ENCODE data around the gene ALB.

ALB gene

GRCh38 chr4:73448448-73449203 is 44.5 kb downstream of the ALB start:
- H3K9ac ChIP-seq (ENCODE audit: low read length): no peak overlapping the region
- H3K4me1 ChIP-seq (ENCODE audit: control insufficient read depth, insufficient read depth, low read length): no peaks in the 10 kb centered on the region
- no peak overlapping the region for H3K4me3 ChIP-seq (ENCODE audit: low read length)
- no peaks in the 10 kb centered on the region for H3K27me3 ChIP-seq (ENCODE audit: control insufficient read depth, insufficient read depth, low read length)
- no peaks in the 10 kb centered on the region for H3K36me3 ChIP-seq (ENCODE audit: control insufficient read depth, insufficient read depth, low read length)
- H3K27ac ChIP-seq (ENCODE audit: low read depth, low read length): no peak overlapping the region

- no peaks in the 10 kb centered on the region for H3K4me1 ChIP-seq (ENCODE audit: control insufficient read depth, insufficient read depth, low read length)
- H3K36me3 ChIP-seq (ENCODE audit: control insufficient read depth, insufficient read depth, low read length): no peaks in the 10 kb centered on the region
- H3K9ac ChIP-seq (ENCODE audit: low read length): no peak overlapping the region
- no peak overlapping the region for H3K4me3 ChIP-seq (ENCODE audit: low read length)
- no peaks in the 10 kb centered on the region for H3K27me3 ChIP-seq (ENCODE audit: control insufficient read depth, insufficient read depth, low read length)
- no peak overlapping the region for H3K27ac ChIP-seq (ENCODE audit: low read depth, low read length)
Measured at GRCh38 chr4:73450398-73451004, 46.4 kb downstream of the ALB start.

- Histone ChIP-seq H3K27me3 (ENCODE audit: control insufficient read depth, insufficient read depth, low read length) (no peaks in the 10 kb centered on the region), H3K27ac (ENCODE audit: low read depth, low read length) (no peak overlapping the region), H3K36me3 (ENCODE audit: control insufficient read depth, insufficient read depth, low read length) (no peaks in the 10 kb centered on the region), H3K4me3 (ENCODE audit: low read length) (no peak overlapping the region), H3K4me1 (ENCODE audit: control insufficient read depth, insufficient read depth, low read length) (no peaks in the 10 kb centered on the region), H3K9ac (ENCODE audit: low read length) (no peak overlapping the region)
Measured at GRCh38 chr4:73451404-73451803, 47.3 kb downstream of the ALB start.

GRCh38 chr4:73451981-73452747 is 48.1 kb downstream of the ALB start:
- Histone ChIP-seq H3K4me1 (ENCODE audit: control insufficient read depth, insufficient read depth, low read length) (no peaks in the 10 kb centered on the region), H3K9ac (ENCODE audit: low read length) (no peak overlapping the region), H3K4me3 (ENCODE audit: low read length) (no peak overlapping the region), H3K36me3 (ENCODE audit: control insufficient read depth, insufficient read depth, low read length) (no peaks in the 10 kb centered on the region), H3K27ac (ENCODE audit: low read depth, low read length) (no peak overlapping the region), H3K27me3 (ENCODE audit: control insufficient read depth, insufficient read depth, low read length) (no peaks in the 10 kb centered on the region)

- Histone ChIP-seq H3K4me3 (ENCODE audit: low read length) (no peak overlapping the region), H3K9ac (ENCODE audit: low read length) (no peak overlapping the region), H3K4me1 (ENCODE audit: control insufficient read depth, insufficient read depth, low read length) (no peaks in the 10 kb centered on the region), H3K27me3 (ENCODE audit: control insufficient read depth, insufficient read depth, low read length) (no peaks in the 10 kb centered on the region), H3K36me3 (ENCODE audit: control insufficient read depth, insufficient read depth, low read length) (no peaks in the 10 kb centered on the region), H3K27ac (ENCODE audit: low read depth, low read length) (no peak overlapping the region)
Measured at GRCh38 chr4:73452953-73453700, 49.0 kb downstream of the ALB start.

DNA sequence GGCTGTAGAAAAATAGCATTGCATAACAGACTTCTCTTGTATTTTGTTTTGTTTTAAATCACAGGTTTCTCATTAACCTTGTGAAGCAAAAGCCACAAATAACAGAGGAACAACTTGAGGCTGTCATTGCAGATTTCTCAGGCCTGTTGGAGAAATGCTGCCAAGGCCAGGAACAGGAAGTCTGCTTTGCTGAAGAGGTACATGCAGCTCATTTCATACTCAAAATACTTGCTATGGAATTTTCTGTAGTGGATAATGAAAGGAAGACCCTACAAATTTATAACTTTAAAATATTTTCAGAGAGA is 49.6 kb downstream of the ALB start:
- Histone ChIP-seq H3K27me3 (ENCODE audit: control insufficient read depth, insufficient read depth, low read length) (no peaks in the 10 kb centered on the region), H3K27ac (ENCODE audit: low read depth, low read length) (no peak overlapping the region), H3K4me3 (ENCODE audit: low read length) (no peak overlapping the region), H3K9ac (ENCODE audit: low read length) (no peak overlapping the region), H3K4me1 (ENCODE audit: control insufficient read depth, insufficient read depth, low read length) (no peaks in the 10 kb centered on the region), H3K36me3 (ENCODE audit: control insufficient read depth, insufficient read depth, low read length) (no peaks in the 10 kb centered on the region)

DNA sequence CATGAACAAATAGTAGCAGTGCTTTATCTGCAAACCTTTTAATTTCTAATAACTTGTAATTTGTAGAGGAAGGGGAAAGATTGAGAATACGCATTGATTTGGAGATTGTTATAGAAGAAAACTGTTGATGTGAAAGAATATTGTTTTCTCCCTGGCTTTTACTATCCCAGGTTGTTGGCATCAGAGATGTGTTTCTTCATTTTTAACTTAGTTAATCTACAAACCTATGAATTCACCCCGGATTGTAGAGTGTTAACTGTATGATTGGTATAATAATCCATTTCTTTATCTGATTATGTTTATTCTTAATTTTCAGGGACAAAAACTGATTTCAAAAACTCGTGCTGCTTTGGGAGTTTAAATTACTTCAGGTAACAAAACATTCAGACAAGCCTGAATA is 50.8 kb downstream of the ALB start:
- H3K27me3 ChIP-seq (ENCODE audit: control insufficient read depth, insufficient read depth, low read length): no peaks in the 10 kb centered on the region
- H3K4me1 ChIP-seq (ENCODE audit: control insufficient read depth, insufficient read depth, low read length): no peaks in the 10 kb centered on the region
- H3K9ac ChIP-seq (ENCODE audit: low read length): no peak overlapping the region
- no peak overlapping the region for H3K27ac ChIP-seq (ENCODE audit: low read depth, low read length)
- H3K4me3 ChIP-seq (ENCODE audit: low read length): no peak overlapping the region
- no peaks in the 10 kb centered on the region for H3K36me3 ChIP-seq (ENCODE audit: control insufficient read depth, insufficient read depth, low read length)

GRCh38 chr4:73456177-73457022 is 52.3 kb downstream of the ALB start:
- Histone ChIP-seq H3K27ac (ENCODE audit: low read depth, low read length) (no peak overlapping the region), H3K9ac (ENCODE audit: low read length) (no peak overlapping the region), H3K27me3 (ENCODE audit: control insufficient read depth, insufficient read depth, low read length) (no peaks in the 10 kb centered on the region), H3K4me3 (ENCODE audit: low read length) (no peak overlapping the region), H3K4me1 (ENCODE audit: control insufficient read depth, insufficient read depth, low read length) (no peaks in the 10 kb centered on the region), H3K36me3 (ENCODE audit: control insufficient read depth, insufficient read depth, low read length) (no peaks in the 10 kb centered on the region)

GRCh38 chr4:73458184-73459047 is 54.3 kb downstream of the ALB start:
- no peak overlapping the region for H3K9ac ChIP-seq (ENCODE audit: low read length)
- no peaks in the 10 kb centered on the region for H3K36me3 ChIP-seq (ENCODE audit: control insufficient read depth, insufficient read depth, low read length)
- no peak overlapping the region for H3K4me3 ChIP-seq (ENCODE audit: low read length)
- no peaks in the 10 kb centered on the region for H3K4me1 ChIP-seq (ENCODE audit: control insufficient read depth, insufficient read depth, low read length)
- no peaks in the 10 kb centered on the region for H3K27me3 ChIP-seq (ENCODE audit: control insufficient read depth, insufficient read depth, low read length)
- no peak overlapping the region for H3K27ac ChIP-seq (ENCODE audit: low read depth, low read length)

- H3K36me3 ChIP-seq (ENCODE audit: control insufficient read depth, insufficient read depth, low read length): no peaks in the 10 kb centered on the region
- H3K27ac ChIP-seq (ENCODE audit: low read depth, low read length): no peak overlapping the region
- no peak overlapping the region for H3K9ac ChIP-seq (ENCODE audit: low read length)
Measured at GRCh38 chr4:73459048-73459421, 54.9 kb downstream of the ALB start.

GRCh38 chr4:73460913-73461522 is 56.9 kb downstream of the ALB start:
- Histone ChIP-seq H3K4me1 (ENCODE audit: control insufficient read depth, insufficient read depth, low read length) (no peaks in the 10 kb centered on the region), H3K27ac (ENCODE audit: low read depth, low read length) (no peak overlapping the region)

More at GRCh38 chr4:73459048-73459421, 54.9 kb downstream of the ALB start:
- Histone ChIP-seq H3K27me3 (ENCODE audit: control insufficient read depth, insufficient read depth, low read length) (no peaks in the 10 kb centered on the region), H3K4me1 (ENCODE audit: control insufficient read depth, insufficient read depth, low read length) (no peaks in the 10 kb centered on the region), H3K4me3 (ENCODE audit: low read length) (no peak overlapping the region)

More at GRCh38 chr4:73460913-73461522, 56.9 kb downstream of the ALB start:
- no peaks in the 10 kb centered on the region for H3K36me3 ChIP-seq (ENCODE audit: control insufficient read depth, insufficient read depth, low read length)
- no peak overlapping the region for H3K4me3 ChIP-seq (ENCODE audit: low read length)
- H3K9ac ChIP-seq (ENCODE audit: low read length): no peak overlapping the region
- H3K27me3 ChIP-seq (ENCODE audit: control insufficient read depth, insufficient read depth, low read length): no peaks in the 10 kb centered on the region

Data from rectal smooth muscle tissue (tissue), 1 donor.